H9 (cell line): ENCODE measurements around the gene RMC1. TPM values are rescaled to one million over a fixed set of nuclear protein-coding genes. Genes with fewer than 3 reads are reported as not detected.

Experiments used
- DNase-seq: peaks from one replicate; pipeline ENCODE4 v3.0.0-alpha.2; 2017
- H2AFZ ChIP-seq: one replicate; pipeline ENCODE4 v1.6.1; 2013; ENCODE audit warnings: mild to moderate bottlenecking, low read length, control low read depth, moderate library complexity
- H2AK5ac ChIP-seq: 2 replicates; pipeline ENCODE4 v1.6.1; 2013; ENCODE audit warnings: low read length, control low read depth, mixed read lengths; ENCODE audit not compliant: insufficient read length
- H2BK120ac ChIP-seq: one replicate; pipeline ENCODE4 v1.6.1; 2013; ENCODE audit warnings: low read depth, mild to moderate bottlenecking, low read length, control low read depth, inconsistent platforms; ENCODE audit not compliant: poor library complexity, severe bottlenecking
- H2BK12ac ChIP-seq: 2 replicates; pipeline ENCODE4 v1.6.1; 2013; ENCODE audit warnings: low read length, control low read depth, mixed read lengths, low read depth; ENCODE audit not compliant: insufficient read length
- H2BK15ac ChIP-seq: 2 replicates; pipeline ENCODE4 v1.6.1; 2013; ENCODE audit warnings: low read depth, low read length, control low read depth
- H2BK20ac ChIP-seq: one replicate; pipeline ENCODE4 v1.6.1; 2013; ENCODE audit warnings: low read depth, mild to moderate bottlenecking, low read length, control low read depth, inconsistent platforms; ENCODE audit not compliant: poor library complexity, severe bottlenecking
- H2BK5ac ChIP-seq: 2 replicates; pipeline ENCODE4 v1.6.1; 2013; ENCODE audit warnings: low read length, control low read depth, mixed read lengths; ENCODE audit not compliant: insufficient read length
- H3K14ac ChIP-seq: 2 replicates; pipeline ENCODE4 v1.6.1; 2013; ENCODE audit warnings: low read length, control low read depth; ENCODE audit not compliant: insufficient read depth
- H3K18ac ChIP-seq: 2 replicates; pipeline ENCODE4 v1.6.1; 2013; ENCODE audit warnings: low read depth, mild to moderate bottlenecking, mixed read lengths, low read length, control low read depth; ENCODE audit not compliant: insufficient read length
- H3K23ac ChIP-seq: 2 replicates; pipeline ENCODE4 v1.6.1; 2013; ENCODE audit warnings: low read length, control low read depth, mixed read lengths, low read depth; ENCODE audit not compliant: insufficient read length
- H3K23me2 ChIP-seq: 2 replicates; pipeline ENCODE4 v1.6.1; 2013; ENCODE audit warnings: low read depth, mild to moderate bottlenecking, mixed read lengths, low read length, control low read depth; ENCODE audit not compliant: insufficient read length, poor library complexity, severe bottlenecking
- H3K27ac ChIP-seq: 2 replicates; pipeline ENCODE4 v1.5.1; 2013; ENCODE audit warnings: low read length, control low read depth, mixed read lengths, low read depth; ENCODE audit not compliant: insufficient read length
- H3K27me3 ChIP-seq: 2 replicates; pipeline ENCODE4 v1.6.1; 2013; ENCODE audit warnings: low read length, control low read depth, inconsistent platforms; ENCODE audit not compliant: insufficient read depth
- H3K4ac ChIP-seq: 2 replicates; pipeline ENCODE4 v1.6.1; 2013; ENCODE audit warnings: low read depth, mild to moderate bottlenecking, control low read depth, inconsistent platforms, low read length, moderate library complexity
- H3K4me1 ChIP-seq: 2 replicates; pipeline ENCODE4 v1.6.1; 2013; ENCODE audit warnings: low read length, control low read depth, inconsistent platforms; ENCODE audit not compliant: insufficient read depth
- H3K4me2 ChIP-seq: 2 replicates; pipeline ENCODE4 v1.6.1; 2013; ENCODE audit warnings: low read length, control low read depth, mixed read lengths; ENCODE audit not compliant: insufficient read length, insufficient read depth
- H3K56ac ChIP-seq: 2 replicates; pipeline ENCODE4 v1.6.1; 2013; ENCODE audit warnings: low read depth, mild to moderate bottlenecking, mixed read lengths, low read length, control low read depth; ENCODE audit not compliant: insufficient read length
- H3K79me1 ChIP-seq: 2 replicates; pipeline ENCODE4 v1.6.1; 2013; ENCODE audit warnings: low read depth, mild to moderate bottlenecking, moderate library complexity, low read length, control low read depth, inconsistent platforms; ENCODE audit not compliant: insufficient read depth, poor library complexity, severe bottlenecking
- H3K79me2 ChIP-seq: 2 replicates; pipeline ENCODE4 v1.6.1; 2013; ENCODE audit warnings: low read length, control low read depth, inconsistent platforms; ENCODE audit not compliant: insufficient read depth
- H3K9ac ChIP-seq: 2 replicates; pipeline ENCODE4 v1.6.1; 2013; ENCODE audit warnings: low read length, control low read depth, mixed read lengths; ENCODE audit not compliant: insufficient read length; ENCODE audit errors: extremely low read depth
- H3K9me3 ChIP-seq: one replicate; pipeline ENCODE4 v1.6.1; 2013; ENCODE audit warnings: low read depth, low read length, inconsistent platforms; ENCODE audit not compliant: control insufficient read depth
- H3T11ph ChIP-seq: one replicate; pipeline ENCODE4 v1.6.1; 2013; ENCODE audit warnings: mild to moderate bottlenecking, low read length, control low read depth, inconsistent platforms
- H4K20me1 ChIP-seq: one replicate; pipeline ENCODE4 v1.6.1; 2013; ENCODE audit not compliant: control insufficient read depth, insufficient read length, insufficient read depth
- H4K5ac ChIP-seq: 2 replicates; pipeline ENCODE4 v1.6.1; 2013; ENCODE audit warnings: low read depth, mild to moderate bottlenecking, mixed read lengths, low read length, control low read depth; ENCODE audit not compliant: insufficient read length
- H4K8ac ChIP-seq: replicated peaks from 2 replicates; pipeline ENCODE4 v1.6.1; 2013; ENCODE audit warnings: low read length, control low read depth, mixed read lengths, low read depth; ENCODE audit not compliant: insufficient read length
- H4K91ac ChIP-seq: 2 replicates; pipeline ENCODE4 v1.6.1; 2013; ENCODE audit warnings: low read depth, mild to moderate bottlenecking, moderate library complexity, mixed read lengths, low read length, control low read depth; ENCODE audit not compliant: insufficient read length
- H3K27ac Mint-ChIP-seq, 3 experiments: 2 replicates in 2 of 3; 3 replicates in 1 of 3; pipeline ENCODE4 v1.8.0; 2020 to 2021; ENCODE audit warnings: mixed read lengths in 3 of 3, mild to moderate bottlenecking in 1 of 3, moderate library complexity in 1 of 3
- H3K27me3 Mint-ChIP-seq: 2 replicates; pipeline ENCODE4 v1.8.0; 2021; ENCODE audit warnings: low read depth, mild to moderate bottlenecking, moderate library complexity, mixed read lengths
- H3K36me3 Mint-ChIP-seq, 3 experiments: 2 replicates in 2 of 3; 3 replicates in 1 of 3; pipeline ENCODE4 v1.8.0; 2020 to 2021; ENCODE audit warnings: low read depth in 3 of 3, mixed read lengths in 3 of 3; ENCODE audit not compliant: insufficient read depth in 1 of 3
- H3K4me1 Mint-ChIP-seq, 2 experiments: 2 replicates each; pipeline ENCODE4 v1.8.0; 2020; ENCODE audit warnings: mixed read lengths in 2 of 2
- H3K4me3 Mint-ChIP-seq, 2 experiments: 2 replicates in 1 of 2; 3 replicates in 1 of 2; pipeline ENCODE4 v1.8.0; 2020 to 2021; ENCODE audit warnings: mild to moderate bottlenecking in 2 of 2, mixed read lengths in 2 of 2, moderate library complexity in 1 of 2
- H3K9me3 Mint-ChIP-seq, 2 experiments: 2 replicates in 1 of 2; 3 replicates in 1 of 2; pipeline ENCODE4 v1.8.0; 2020; ENCODE audit warnings: mild to moderate bottlenecking in 2 of 2, mixed read lengths in 2 of 2, moderate library complexity in 1 of 2
- WGBS: extraction: QIAGEN DNeasy Blood & Tissue Kit; methylation state at CpG from one replicate; pipeline ENCODE4 v1.1.7; 2013; ENCODE audit warnings: missing lambda C conversion rate, low lambda C conversion rate, mixed read lengths; ENCODE audit not compliant: insufficient read length; ENCODE audit errors: extremely low coverage; 5-methylcytosine and 5-hydroxymethylcytosine counted together
- total RNA-seq: library from RNA; stranded (reverse); gene quantifications from 2 replicates; pipeline ENCODE4 v1.2.1, GENCODE V29; 2021
- TF ChIP-seq, protein P1 (sequence below): fragments of 200-600 bp; sonication (generic); conservative IDR thresholded peaks from 3 replicates; pipeline ENCODE4 v1.8.0; 2021; ENCODE audit warnings: antibody characterized with exemption, mild to moderate bottlenecking

Gene RMC1
- total RNA-seq, 1 experiment from 2014 or later: 21.3 TPM

DNA sequence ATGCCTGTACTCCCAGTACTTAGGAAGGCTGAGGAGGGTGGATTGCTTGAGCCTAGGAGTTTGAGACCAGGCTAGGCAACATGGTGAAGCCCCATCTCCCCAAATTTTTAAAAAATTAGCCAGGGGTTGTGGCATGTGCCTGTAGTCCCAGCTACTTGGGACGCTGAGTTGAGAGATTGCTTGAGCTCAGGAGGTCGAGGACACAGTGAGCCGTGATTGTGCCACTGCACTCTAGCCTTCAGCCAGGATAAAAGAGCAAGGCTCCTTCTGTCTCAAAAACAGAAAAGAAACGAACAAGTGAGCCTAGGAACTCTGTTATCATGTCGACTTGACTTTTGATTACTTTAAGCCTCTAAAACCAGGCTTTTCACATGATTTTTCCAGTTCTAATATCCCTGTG is 69.3 kb downstream of the RMC1 start:
- H4K91ac ChIP-seq: no peak overlapping the region
- H3K27me3 ChIP-seq: no peaks in the 10 kb centered on the region
- no peaks in the 10 kb centered on the region for H3K9me3 ChIP-seq
- no peak overlapping the region for H3K14ac ChIP-seq
- no peak for DNase-seq
- no peak overlapping the region for H2BK120ac ChIP-seq
- TF ChIP-seq, protein P1, sequence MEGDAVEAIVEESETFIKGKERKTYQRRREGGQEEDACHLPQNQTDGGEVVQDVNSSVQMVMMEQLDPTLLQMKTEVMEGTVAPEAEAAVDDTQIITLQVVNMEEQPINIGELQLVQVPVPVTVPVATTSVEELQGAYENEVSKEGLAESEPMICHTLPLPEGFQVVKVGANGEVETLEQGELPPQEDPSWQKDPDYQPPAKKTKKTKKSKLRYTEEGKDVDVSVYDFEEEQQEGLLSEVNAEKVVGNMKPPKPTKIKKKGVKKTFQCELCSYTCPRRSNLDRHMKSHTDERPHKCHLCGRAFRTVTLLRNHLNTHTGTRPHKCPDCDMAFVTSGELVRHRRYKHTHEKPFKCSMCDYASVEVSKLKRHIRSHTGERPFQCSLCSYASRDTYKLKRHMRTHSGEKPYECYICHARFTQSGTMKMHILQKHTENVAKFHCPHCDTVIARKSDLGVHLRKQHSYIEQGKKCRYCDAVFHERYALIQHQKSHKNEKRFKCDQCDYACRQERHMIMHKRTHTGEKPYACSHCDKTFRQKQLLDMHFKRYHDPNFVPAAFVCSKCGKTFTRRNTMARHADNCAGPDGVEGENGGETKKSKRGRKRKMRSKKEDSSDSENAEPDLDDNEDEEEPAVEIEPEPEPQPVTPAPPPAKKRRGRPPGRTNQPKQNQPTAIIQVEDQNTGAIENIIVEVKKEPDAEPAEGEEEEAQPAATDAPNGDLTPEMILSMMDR: no peak
- H2BK12ac ChIP-seq: no peak overlapping the region
- Mint-ChIP-seq H3K4me1 (peaks cover 10 to 16% of the 10 kb centered on the region in 2 experiments; a peak in 3 of 4 replicates), H3K9me3 (no peaks in the 10 kb centered on the region), H3K36me3 (peaks cover 14 to 37% (median 37%) of the 10 kb centered on the region in 3 experiments), H3K27ac (peak overlapping the region in 1 of 3 experiments; percentile 79; a peak in 2 of 7 replicates), H3K4me3 (no peak overlapping the region), H3K27me3 (no peaks in the 10 kb centered on the region)
- H4K8ac ChIP-seq: no peak overlapping the region
- H2AK5ac ChIP-seq: no peak overlapping the region
- H4K20me1 ChIP-seq: no peaks in the 10 kb centered on the region
- no peak overlapping the region for H3K56ac ChIP-seq
- peaks cover 2% of the 10 kb centered on the region; the same call in 1 of the 2 replicates for H3K4me1 ChIP-seq
- no peak overlapping the region for H2BK5ac ChIP-seq
- no peak overlapping the region for H3K27ac ChIP-seq
- H2BK15ac ChIP-seq: no peak overlapping the region
- no peak overlapping the region for H3K9ac ChIP-seq
- no peaks in the 10 kb centered on the region for H3K23me2 ChIP-seq
- no peak overlapping the region for H3T11ph ChIP-seq
- no peaks in the 10 kb centered on the region for H3K79me1 ChIP-seq
- H2AFZ ChIP-seq: no peak overlapping the region
- H3K79me2 ChIP-seq: no peaks in the 10 kb centered on the region
- no peak overlapping the region for H3K4me2 ChIP-seq
- H3K18ac ChIP-seq: no peak overlapping the region
- no peak overlapping the region for H2BK20ac ChIP-seq
- H3K23ac ChIP-seq: no peak overlapping the region
- no peak overlapping the region for H3K4ac ChIP-seq
- no peak overlapping the region for H4K5ac ChIP-seq
- WGBS: no CpG with 5 or more reads among the region's 5 CpGs
